Panc1 (cell line): Measurements from ENCODE around the gene FRMPD2.

Source experiments
- CTCF ChIP-seq: fragments of 450-650 bp; IDR thresholded peaks from 2 replicates; pipeline ENCODE4 v1.5.1; 2017; ENCODE audit warnings: mild to moderate bottlenecking
- REST ChIP-seq, 2 experiments: IDR thresholded peaks; 2 replicates each; pipeline ENCODE4 v1.6.1; 2011 to 2012; ENCODE audit warnings: low read depth in 2 of 2, control low read depth in 1 of 2, low read length in 1 of 2, mild to moderate bottlenecking in 1 of 2, moderate library complexity in 1 of 2; ENCODE audit not compliant: insufficient read depth in 1 of 2

- no peak for TF ChIP-seq REST (IDR thresholded peaks at IDR 0.05; ENCODE audit: insufficient read depth in 1 of 2, low read depth in 2 of 2, low read length in 1 of 2)
- TF ChIP-seq CTCF, result no peak
Observed at GRCh38 chr10:48291190-48291589, 16.7 kb upstream of the FRMPD2 start.
